NT2/D1 (cell line): ENCODE data around the gene CELSR1.

Experiments used
- SUZ12 ChIP-seq: IDR thresholded peaks from 2 replicates; pipeline ENCODE4 v1.6.1; 2011; ENCODE audit not compliant: insufficient read length, insufficient read depth; ENCODE audit errors: extremely low read depth
- YY1 ChIP-seq: IDR thresholded peaks from 2 replicates; pipeline ENCODE4 v1.6.1; 2011; ENCODE audit not compliant: insufficient read length, insufficient read depth
- ZNF274 ChIP-seq: IDR thresholded peaks from 2 replicates; pipeline ENCODE4 v1.6.1; 2011; ENCODE audit warnings: mild to moderate bottlenecking, low read depth, low read length

GRCh38 chr22:46381142-46381541, 156.3 kb downstream of the CELSR1 start:
- TF ChIP-seq ZNF274 = no peak
- no peak for TF ChIP-seq SUZ12
- no peak for TF ChIP-seq YY1
